ENCODE data around the gene ZNF763.
A peak's percentile ranks its signal among the peaks of the same experiment; 100 is the strongest.

DNA sequence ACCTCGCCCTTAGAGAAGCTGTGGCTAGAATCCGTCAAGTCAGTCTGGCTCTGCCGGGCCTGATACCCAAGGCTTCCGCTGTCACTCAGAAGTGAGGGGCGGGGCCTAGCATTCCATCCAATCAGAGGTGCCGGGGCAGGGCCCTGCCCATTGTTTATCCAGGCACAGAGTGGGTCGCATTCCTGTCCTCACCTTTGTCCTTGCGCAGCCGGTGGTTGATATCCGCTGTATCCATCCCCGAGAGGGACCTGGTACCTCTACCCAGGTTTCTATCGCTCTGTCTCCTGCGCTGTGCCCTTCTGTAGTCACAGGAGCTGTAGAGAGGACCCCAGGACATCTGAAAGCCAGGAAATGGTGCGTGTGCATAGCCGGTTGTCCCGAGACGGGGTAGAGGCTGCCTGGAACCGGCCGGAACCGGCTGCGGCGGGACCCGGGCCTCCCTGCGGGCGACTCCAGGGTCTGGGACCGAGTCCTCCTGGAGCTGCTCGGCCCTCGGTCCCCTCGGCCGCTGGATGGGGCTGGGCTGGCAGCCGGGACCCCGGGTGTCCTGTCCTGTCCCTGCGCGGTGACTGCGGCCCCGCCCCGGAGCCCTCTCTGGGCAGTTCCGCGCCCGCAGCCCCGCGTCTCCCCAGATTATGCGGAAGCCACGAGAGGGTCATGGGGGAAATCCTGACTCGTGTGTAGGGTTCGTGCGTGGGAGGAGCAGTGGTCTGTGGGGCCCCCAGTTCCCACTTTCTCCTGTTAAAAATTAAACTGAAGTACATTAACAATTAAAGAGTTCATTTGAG, at the start of gene ZNF763:
- TF ChIP-seq POLR2A (IDR thresholded peaks at IDR 0.05) = peak in 1 of 2 donors; percentile 33
- no peak for TF ChIP-seq EP300 (IDR thresholded peaks at IDR 0.05)
